Right atrium auricular region (tissue), 2 donors: ENCODE data around the gene SRP9. TPM values are rescaled to one million over a fixed set of nuclear protein-coding genes. Genes with fewer than 3 reads are reported as not detected.
A peak's percentile ranks its signal among the peaks of the same experiment; 100 is the strongest.

Experiments used
- DNase-seq: peaks from one replicate; pipeline ENCODE4 v3.0.0-alpha.2; 2019; ENCODE audit warnings: low spot score
- H3K27ac ChIP-seq, 2 donors: fragments of 200-600 bp; sonication (generic); 1 replicate in 1 of 2; 2 replicates in 1 of 2; pipeline ENCODE4 v1.5.1; 2016 to 2019
- H3K27me3 ChIP-seq, 2 donors: fragments of 200-600 bp; sonication (generic); one replicate each; pipeline versions ENCODE4 v1.5.1 to v1.6.0; 2017 to 2019
- H3K36me3 ChIP-seq: fragments of 200-600 bp; sonication (generic); one replicate; pipeline ENCODE4 v1.5.1; 2016
- H3K4me1 ChIP-seq, 2 donors: fragments of 200-600 bp; sonication (generic); one replicate each; pipeline versions ENCODE4 v1.5.1 to v1.6.0; 2017 to 2019
- H3K4me3 ChIP-seq, 2 donors: fragments of 200-600 bp; sonication (generic); 1 replicate in 1 of 2; 2 replicates in 1 of 2; pipeline ENCODE4 v1.5.1; 2017 to 2019; ENCODE audit warnings: mild to moderate bottlenecking in 1 of 2, moderate library complexity in 1 of 2
- H3K9me3 ChIP-seq, 2 donors: fragments of 200-600 bp; sonication (generic); one replicate each; pipeline ENCODE4 v1.5.1; 2019
- total RNA-seq, 2 donors: library from RNA; depleted of rRNA; stranded (reverse); fragments of >200 nt; gene quantifications; one replicate each; pipeline ENCODE4 v1.1.0, GENCODE V29; 2016
- TF ChIP-seq, protein P1 (sequence below), 2 donors: fragments of 200-600 bp; sonication (generic); IDR thresholded peaks; one replicate each; pipeline ENCODE4 v1.5.1; 2019; ENCODE audit warnings: antibody characterized with exemption in 2 of 2

Gene SRP9
- total RNA-seq, 2 donors from 2014 or later = 143 to 216 TPM

DNA sequence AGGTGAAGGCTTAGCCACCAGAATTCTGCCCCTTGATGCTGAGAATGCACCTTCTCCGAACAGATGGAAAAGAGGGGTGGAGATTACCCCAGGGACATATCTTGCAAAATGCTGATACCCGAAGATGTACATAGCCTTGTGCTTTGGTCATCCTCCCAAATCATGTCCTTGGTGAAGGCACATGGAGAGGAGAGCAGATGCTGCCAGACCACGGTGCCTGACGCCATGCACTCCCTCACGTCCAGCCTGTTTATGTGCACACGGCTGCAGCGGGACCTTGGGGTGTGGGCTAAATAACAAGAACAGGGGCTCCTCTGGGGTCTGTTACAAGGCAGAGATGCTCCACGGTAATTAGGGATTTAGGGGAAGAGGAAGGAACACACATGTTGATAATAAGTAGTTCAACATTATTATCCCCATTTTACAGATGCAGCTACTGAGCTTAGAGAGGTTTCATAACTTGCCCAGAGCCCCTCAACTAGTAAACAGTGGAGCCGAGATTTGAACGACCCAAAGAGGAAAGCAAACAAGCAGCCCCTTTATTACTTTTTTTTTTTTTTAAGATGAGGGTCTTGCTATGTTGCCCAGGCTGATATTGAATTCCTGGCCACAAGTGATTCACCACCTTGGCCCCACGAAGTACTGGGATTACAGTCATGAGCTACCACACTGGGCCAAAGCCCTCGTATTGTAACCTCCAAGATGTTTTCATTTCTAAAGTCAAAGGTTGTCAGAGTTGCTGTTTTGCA, 45.2 kb downstream of the SRP9 start:
- Histone ChIP-seq H3K9me3 (no peaks in the 10 kb centered on the region), H3K36me3 (no peaks in the 10 kb centered on the region), H3K4me1 (peaks cover 0 to 57% of the 10 kb centered on the region in 2 donors), H3K27me3 (no peaks in the 10 kb centered on the region), H3K27ac (no peak overlapping the region), H3K4me3 (no peak overlapping the region)
- DNase-seq = no peak
- TF ChIP-seq, protein P1, sequence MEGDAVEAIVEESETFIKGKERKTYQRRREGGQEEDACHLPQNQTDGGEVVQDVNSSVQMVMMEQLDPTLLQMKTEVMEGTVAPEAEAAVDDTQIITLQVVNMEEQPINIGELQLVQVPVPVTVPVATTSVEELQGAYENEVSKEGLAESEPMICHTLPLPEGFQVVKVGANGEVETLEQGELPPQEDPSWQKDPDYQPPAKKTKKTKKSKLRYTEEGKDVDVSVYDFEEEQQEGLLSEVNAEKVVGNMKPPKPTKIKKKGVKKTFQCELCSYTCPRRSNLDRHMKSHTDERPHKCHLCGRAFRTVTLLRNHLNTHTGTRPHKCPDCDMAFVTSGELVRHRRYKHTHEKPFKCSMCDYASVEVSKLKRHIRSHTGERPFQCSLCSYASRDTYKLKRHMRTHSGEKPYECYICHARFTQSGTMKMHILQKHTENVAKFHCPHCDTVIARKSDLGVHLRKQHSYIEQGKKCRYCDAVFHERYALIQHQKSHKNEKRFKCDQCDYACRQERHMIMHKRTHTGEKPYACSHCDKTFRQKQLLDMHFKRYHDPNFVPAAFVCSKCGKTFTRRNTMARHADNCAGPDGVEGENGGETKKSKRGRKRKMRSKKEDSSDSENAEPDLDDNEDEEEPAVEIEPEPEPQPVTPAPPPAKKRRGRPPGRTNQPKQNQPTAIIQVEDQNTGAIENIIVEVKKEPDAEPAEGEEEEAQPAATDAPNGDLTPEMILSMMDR (IDR thresholded peaks at IDR 0.05) = no peak

DNA sequence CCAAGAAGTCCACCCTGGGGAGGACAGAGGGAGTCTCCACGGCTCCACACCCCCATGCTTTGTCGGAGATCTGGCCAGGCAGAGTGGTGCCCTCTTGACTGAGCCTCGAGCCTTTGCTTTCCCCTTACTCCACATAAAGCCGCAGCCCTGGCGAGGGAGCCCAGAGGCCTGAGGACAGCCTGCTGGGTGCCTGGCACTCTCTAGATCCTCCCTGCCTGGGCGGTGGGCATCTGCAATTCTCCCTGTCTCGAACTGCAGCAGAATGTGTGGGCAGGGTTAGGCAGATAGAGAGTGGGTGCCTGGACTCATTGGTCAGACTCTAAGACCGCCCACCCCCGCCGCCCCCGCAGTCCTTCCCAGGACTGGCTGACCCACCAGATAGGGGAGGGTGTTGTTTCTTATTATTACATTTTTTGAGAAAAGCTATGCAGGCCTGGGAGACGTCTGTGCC, 46.2 kb downstream of the SRP9 start:
- Histone ChIP-seq H3K36me3 (no peaks in the 10 kb centered on the region), H3K9me3 (no peaks in the 10 kb centered on the region), H3K4me3 (no peak overlapping the region), H3K4me1 (peaks cover 0 to 47% of the 10 kb centered on the region in 2 donors), H3K27ac (no peak overlapping the region), H3K27me3 (no peaks in the 10 kb centered on the region)
- DNase-seq = no peak
- TF ChIP-seq, protein P1 (IDR thresholded peaks at IDR 0.05) = no peak

- DNase-seq = no peak
- Histone ChIP-seq H3K4me3 (no peak overlapping the region), H3K36me3 (no peaks in the 10 kb centered on the region), H3K27me3 (no peaks in the 10 kb centered on the region), H3K4me1 (peaks cover 0 to 43% of the 10 kb centered on the region in 2 donors), H3K9me3 (no peaks in the 10 kb centered on the region), H3K27ac (no peak overlapping the region)
- TF ChIP-seq, protein P1 (IDR thresholded peaks at IDR 0.05) = no peak
These were observed 46.9 kb downstream of the SRP9 start for GRCh38 chr1:225824533-225824941.

DNA sequence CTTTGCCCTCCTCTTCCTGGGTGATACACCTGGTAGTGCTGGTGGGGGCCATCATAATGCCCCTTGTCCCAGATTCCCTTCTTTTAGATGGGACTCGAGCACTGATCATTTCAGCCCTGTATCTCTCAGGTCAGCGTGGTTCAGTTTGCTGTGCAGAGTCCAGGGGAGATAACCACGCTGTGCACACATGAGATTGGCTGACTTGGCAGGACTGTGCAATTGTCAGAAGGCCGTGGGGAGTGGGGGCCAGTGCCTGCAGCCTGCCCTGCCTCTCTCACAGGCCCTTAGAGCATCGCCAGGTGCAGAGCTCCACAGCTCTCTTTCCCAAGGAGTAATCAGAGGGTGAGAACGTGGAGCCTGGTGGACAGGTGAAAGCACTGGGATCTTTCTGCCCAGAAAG, 47.5 kb downstream of the SRP9 start:
- no peak overlapping the region for H3K4me3 ChIP-seq
- DNase-seq = no peak
- TF ChIP-seq, protein P1 (IDR thresholded peaks at IDR 0.05) = no peak
- no peaks in the 10 kb centered on the region for H3K9me3 ChIP-seq
- no peaks in the 10 kb centered on the region for H3K27me3 ChIP-seq
- H3K4me1 ChIP-seq = peaks cover 0 to 37% of the 10 kb centered on the region in 2 donors
- H3K36me3 ChIP-seq = no peaks in the 10 kb centered on the region
- no peak overlapping the region for H3K27ac ChIP-seq

DNA sequence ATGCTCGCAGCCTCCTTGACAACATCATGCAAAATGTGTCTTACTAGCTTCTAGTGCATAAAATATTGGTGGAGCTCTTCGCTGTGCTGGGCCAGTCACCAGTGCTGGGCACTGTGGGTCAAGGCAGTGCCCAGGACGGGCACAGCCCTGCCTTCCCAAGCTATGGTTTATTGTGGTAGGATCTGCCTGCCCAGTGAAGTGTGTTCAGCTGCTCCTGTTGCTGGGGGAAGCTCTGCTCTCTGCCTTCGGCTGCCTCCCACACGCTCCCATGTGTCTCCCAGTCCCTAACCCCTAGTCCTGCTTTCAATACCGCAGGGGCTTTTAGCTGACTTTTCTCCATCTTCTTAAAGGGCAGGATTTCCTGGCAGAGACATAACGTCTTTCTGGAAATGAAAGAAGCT, 48.0 kb downstream of the SRP9 start:
- DNase-seq = no peak
- Histone ChIP-seq H3K4me1 (peaks cover 0 to 34% of the 10 kb centered on the region in 2 donors), H3K4me3 (no peak overlapping the region), H3K9me3 (no peaks in the 10 kb centered on the region), H3K27me3 (no peaks in the 10 kb centered on the region), H3K27ac (peak overlapping the region in 1 of 2 donors; percentile 6), H3K36me3 (peaks cover 2% of the 10 kb centered on the region)
- TF ChIP-seq, protein P1 (IDR thresholded peaks at IDR 0.05) = no peak
